SJCRH30 (cell line): ENCODE results near the gene CERS2. TPM values are rescaled to one million over a fixed set of nuclear protein-coding genes. Genes with fewer than 3 reads are reported as not detected.
"Not testable (repeated sequence)": the region's sequence is repeated elsewhere in the genome, so short reads cannot be mapped to it uniquely, and the experiment has no call there.

Experiments used
- DNase-seq, 2 experiments: peaks; one replicate each; pipeline ENCODE4 v3.0.0-alpha.2; 2015 to 2020
- H3K27ac ChIP-seq: fragments of 250-450 bp; sonication (Bioruptor Pico); 2 replicates; pipeline ENCODE4 v1.5.1; 2020; ENCODE audit warnings: mild to moderate bottlenecking, moderate library complexity
- H3K27me3 ChIP-seq: fragments of 250-450 bp; sonication (Bioruptor Pico); 2 replicates; pipeline ENCODE4 v1.5.1; 2020; ENCODE audit warnings: mild to moderate bottlenecking, moderate library complexity
- H3K36me3 ChIP-seq: fragments of 250-450 bp; sonication (Bioruptor Pico); 2 replicates; pipeline ENCODE4 v1.5.1; 2020; ENCODE audit warnings: mild to moderate bottlenecking, moderate library complexity
- H3K4me1 ChIP-seq: fragments of 250-450 bp; sonication (Bioruptor Pico); 2 replicates; pipeline ENCODE4 v1.5.1; 2020; ENCODE audit warnings: mild to moderate bottlenecking, moderate library complexity
- H3K4me3 ChIP-seq: fragments of 250-450 bp; sonication (Bioruptor Pico); 2 replicates; pipeline ENCODE4 v1.5.1; 2020; ENCODE audit warnings: mild to moderate bottlenecking, moderate library complexity
- H3K9me3 ChIP-seq: fragments of 250-450 bp; sonication (Bioruptor Pico); replicated peaks from 2 replicates; pipeline ENCODE4 v1.5.1; 2020; ENCODE audit warnings: mild to moderate bottlenecking, moderate library complexity
- total RNA-seq: library from RNA; depleted of rRNA; stranded (reverse); fragments of >200 nt; shearing (Covaris generic); gene quantifications from 2 replicates; pipeline ENCODE4 v1.2.3, GENCODE V29; 2014

Gene CERS2
- total RNA-seq, 1 experiment from 2014 or later = 95.2 TPM

DNA sequence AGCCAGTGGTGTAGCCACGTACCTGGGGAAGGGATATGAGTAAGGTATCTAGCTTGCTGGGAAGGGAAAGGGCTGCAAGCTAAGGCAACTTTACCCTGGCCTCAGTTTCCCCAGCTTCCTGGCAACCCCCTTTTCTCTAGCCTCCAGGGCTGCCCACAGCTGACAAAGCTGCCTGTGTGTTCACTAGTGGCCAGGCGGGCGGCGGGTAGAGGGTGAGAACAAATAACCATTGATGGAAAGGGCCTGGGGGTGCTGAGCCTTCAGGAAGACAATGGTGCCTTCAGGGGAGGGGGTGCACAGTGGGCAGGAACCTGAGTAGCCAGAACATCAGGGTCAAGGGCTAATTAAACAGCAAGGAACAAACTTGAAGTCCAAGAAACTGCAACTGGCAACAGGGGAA is 6.1 kb downstream of the CERS2 start:
- Histone ChIP-seq H3K9me3 (no peaks in the 10 kb centered on the region), H3K4me1 (peaks cover 18% of the 10 kb centered on the region), H3K4me3 (no peak overlapping the region), H3K27me3 (no peaks in the 10 kb centered on the region), H3K27ac (no peak overlapping the region), H3K36me3 (peaks cover 59% of the 10 kb centered on the region)
- DNase-seq = no peak

DNA sequence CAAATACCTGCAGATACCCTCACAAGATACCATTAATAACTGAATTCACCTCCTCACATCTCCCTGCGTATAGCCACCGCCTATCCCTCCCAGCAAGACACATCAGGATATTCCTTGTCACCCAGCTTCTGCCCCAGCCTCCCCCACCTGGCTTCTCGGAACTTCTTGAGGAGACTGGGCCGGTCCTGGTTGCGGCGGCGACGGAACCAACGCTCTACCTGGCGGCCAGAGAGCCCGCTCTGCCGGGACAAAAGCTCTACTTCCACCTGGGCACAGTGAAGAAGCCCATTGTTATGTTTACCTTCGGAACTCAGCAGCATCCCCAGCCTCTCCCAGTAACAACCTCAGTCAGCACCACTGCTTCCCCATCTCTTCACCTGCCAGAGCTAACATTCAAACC is 6.7 kb downstream of the CERS2 start:
- no peak overlapping the region for H3K27ac ChIP-seq
- H3K36me3 ChIP-seq = peaks cover 63% of the 10 kb centered on the region
- no peak for DNase-seq
- no peaks in the 10 kb centered on the region for H3K9me3 ChIP-seq
- peaks cover 12% of the 10 kb centered on the region for H3K4me1 ChIP-seq
- no peaks in the 10 kb centered on the region for H3K27me3 ChIP-seq
- H3K4me3 ChIP-seq = no peak overlapping the region

DNA sequence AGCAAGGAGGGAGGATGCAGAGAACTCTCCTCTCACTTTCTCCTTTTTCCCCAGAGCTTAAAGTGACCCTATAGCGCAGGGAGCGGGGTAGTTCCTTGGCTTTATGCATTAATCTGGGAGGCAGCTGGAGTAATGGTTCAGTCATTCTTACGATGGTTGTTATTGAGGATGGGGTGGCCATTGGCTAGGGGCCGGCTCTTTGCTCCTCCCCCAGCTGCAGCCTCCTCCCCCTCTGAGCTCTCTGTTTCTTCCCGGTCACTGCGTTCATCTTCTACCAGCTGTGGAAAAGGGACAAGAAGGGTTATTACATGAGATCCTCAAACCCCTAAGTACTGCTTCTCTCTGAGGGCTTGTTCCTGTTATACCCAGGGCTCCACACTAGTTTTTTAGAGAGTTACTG is 8.6 kb downstream of the CERS2 start:
- H3K27me3 ChIP-seq = no peaks in the 10 kb centered on the region
- no peak for DNase-seq
- H3K36me3 ChIP-seq = peaks cover 70% of the 10 kb centered on the region
- no peaks in the 10 kb centered on the region for H3K4me1 ChIP-seq
- no peak overlapping the region for H3K27ac ChIP-seq
- no peak overlapping the region for H3K4me3 ChIP-seq
- no peaks in the 10 kb centered on the region for H3K9me3 ChIP-seq

GRCh38 chr1:150965605-150966004 is 9.0 kb downstream of the CERS2 start:
- DNase-seq = no peak
- Histone ChIP-seq H3K9me3 (no peaks in the 10 kb centered on the region), H3K27me3 (no peaks in the 10 kb centered on the region), H3K27ac (no peak overlapping the region), H3K36me3 (peaks cover 74% of the 10 kb centered on the region), H3K4me1 (no peaks in the 10 kb centered on the region), H3K4me3 (no peak overlapping the region)

DNA sequence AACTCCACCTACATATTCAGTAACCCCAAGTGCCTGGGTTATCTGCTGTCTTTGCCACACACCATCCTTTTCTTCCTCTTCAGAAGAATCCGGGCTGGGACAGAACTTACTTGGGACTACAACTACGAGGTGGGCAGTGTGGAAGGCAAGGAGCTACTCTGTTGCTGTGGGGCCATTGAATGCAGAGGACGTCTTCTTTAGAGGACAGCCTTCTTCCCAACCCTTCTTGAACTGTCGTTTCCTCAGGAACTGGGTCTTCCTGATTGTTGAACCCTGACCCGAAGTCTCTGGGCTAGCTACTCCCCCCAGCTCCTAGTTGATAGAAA is 10.5 kb downstream of the CERS2 start:
- no peaks in the 10 kb centered on the region for H3K9me3 ChIP-seq
- H3K36me3 ChIP-seq = peaks cover 87% of the 10 kb centered on the region

GRCh38 chr1:150963321-150964163 is 11.1 kb downstream of the CERS2 start:
- DNase-seq = no peak
- Histone ChIP-seq H3K4me3 (no peak overlapping the region), H3K4me1 (no peaks in the 10 kb centered on the region), H3K36me3 (peaks cover 89% of the 10 kb centered on the region), H3K9me3 (no peaks in the 10 kb centered on the region), H3K27ac (no peak overlapping the region), H3K27me3 (no peaks in the 10 kb centered on the region)

More for the DNA sequence above, 10.5 kb downstream of the CERS2 start:
- no peak overlapping the region for H3K27ac ChIP-seq
- H3K4me3 ChIP-seq = no peak overlapping the region
- DNase-seq = no peak
- H3K27me3 ChIP-seq = no peaks in the 10 kb centered on the region
- H3K4me1 ChIP-seq = no peaks in the 10 kb centered on the region

- H3K36me3 ChIP-seq = peaks cover 81% of the 10 kb centered on the region
- no peak for DNase-seq
- H3K4me3 ChIP-seq = no peak overlapping the region
- no peak overlapping the region for H3K27ac ChIP-seq
- H3K4me1 ChIP-seq = no peaks in the 10 kb centered on the region
- no peaks in the 10 kb centered on the region for H3K9me3 ChIP-seq
- no peaks in the 10 kb centered on the region for H3K27me3 ChIP-seq
These were observed 12.9 kb downstream of the CERS2 start for GRCh38 chr1:150961756-150962155.

GRCh38 chr1:150960646-150961045 is 14.0 kb downstream of the CERS2 start:
- DNase-seq = no peak
- Histone ChIP-seq H3K4me3 (no peak overlapping the region), H3K27ac (no peak overlapping the region), H3K27me3 (no peaks in the 10 kb centered on the region), H3K36me3 (peaks cover 69% of the 10 kb centered on the region), H3K4me1 (no peaks in the 10 kb centered on the region), H3K9me3 (no peaks in the 10 kb centered on the region)

DNA sequence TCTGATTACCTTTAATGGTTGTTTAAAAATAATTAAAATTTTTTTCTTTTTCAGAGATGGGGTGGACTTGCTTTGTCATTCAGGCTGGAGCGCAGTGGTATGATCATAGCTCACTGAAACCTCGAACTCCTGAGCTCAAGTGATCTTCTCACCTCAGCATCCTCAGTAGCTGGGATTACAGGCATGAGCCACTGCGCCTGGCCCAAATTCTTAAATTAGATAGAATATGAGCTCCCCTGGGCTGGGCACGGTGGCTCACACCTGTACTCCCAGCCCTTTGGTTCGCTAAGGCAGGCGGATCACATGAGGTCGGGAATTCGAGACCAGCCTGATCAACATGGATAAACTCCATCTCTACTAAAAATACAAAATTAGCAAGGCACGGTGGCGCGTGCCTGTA is 17.0 kb downstream of the CERS2 start:
- Histone ChIP-seq H3K36me3 (peaks cover 57% of the 10 kb centered on the region), H3K4me1 (no peaks in the 10 kb centered on the region), H3K9me3 (no peaks in the 10 kb centered on the region), H3K27me3 (no peaks in the 10 kb centered on the region), H3K4me3 (no peak overlapping the region), H3K27ac (no peak overlapping the region)
- no peak for DNase-seq

DNA sequence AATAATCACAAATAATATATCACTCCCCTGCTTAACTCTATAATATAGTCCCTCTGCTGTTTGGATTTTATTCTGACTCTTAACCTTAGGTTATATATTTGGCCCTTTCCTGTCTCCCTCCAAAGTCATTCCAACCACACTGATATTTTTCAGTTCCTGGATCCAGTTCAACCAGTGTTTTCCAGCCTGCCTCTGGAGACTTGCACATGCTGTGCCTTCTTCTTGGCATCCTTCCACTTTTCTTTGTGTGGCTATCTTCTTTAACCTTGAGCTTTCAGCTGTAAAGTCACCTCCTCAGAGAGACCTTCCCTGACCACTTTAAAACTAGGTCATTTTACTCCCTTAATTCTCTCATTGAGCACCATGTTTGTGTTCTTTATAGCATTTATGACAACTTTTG is 19.4 kb downstream of the CERS2 start:
- no peaks in the 10 kb centered on the region for H3K9me3 ChIP-seq
- no peak for DNase-seq
- H3K27ac ChIP-seq = no peak overlapping the region
- no peak overlapping the region for H3K4me3 ChIP-seq
- no peaks in the 10 kb centered on the region for H3K27me3 ChIP-seq
- H3K36me3 ChIP-seq = peaks cover 50% of the 10 kb centered on the region
- no peaks in the 10 kb centered on the region for H3K4me1 ChIP-seq

DNA sequence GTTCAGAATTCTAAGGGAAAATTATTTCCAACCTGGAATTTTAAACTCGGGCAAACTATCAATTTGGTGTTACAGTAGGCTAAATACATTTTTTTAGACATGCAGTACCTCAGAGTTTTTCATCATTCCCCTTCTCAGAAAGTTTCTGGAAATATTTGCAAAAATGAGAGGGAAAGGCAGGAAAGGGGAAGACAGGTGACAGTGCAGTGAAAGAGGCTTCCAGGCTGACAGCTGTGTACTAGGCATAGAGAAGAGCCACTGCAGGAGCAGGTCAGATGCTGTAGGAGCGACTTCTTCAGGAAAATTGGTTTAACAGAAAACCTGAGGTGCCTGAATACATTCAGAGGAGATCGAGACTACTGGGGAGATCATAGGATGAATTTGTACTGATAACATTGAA is 19.9 kb downstream of the CERS2 start:
- Histone ChIP-seq H3K9me3 (no peaks in the 10 kb centered on the region), H3K4me1 (no peaks in the 10 kb centered on the region), H3K27me3 (no peaks in the 10 kb centered on the region), H3K27ac (no peak overlapping the region), H3K36me3 (peaks cover 46% of the 10 kb centered on the region), H3K4me3 (no peak overlapping the region)
- DNase-seq = no peak

DNA sequence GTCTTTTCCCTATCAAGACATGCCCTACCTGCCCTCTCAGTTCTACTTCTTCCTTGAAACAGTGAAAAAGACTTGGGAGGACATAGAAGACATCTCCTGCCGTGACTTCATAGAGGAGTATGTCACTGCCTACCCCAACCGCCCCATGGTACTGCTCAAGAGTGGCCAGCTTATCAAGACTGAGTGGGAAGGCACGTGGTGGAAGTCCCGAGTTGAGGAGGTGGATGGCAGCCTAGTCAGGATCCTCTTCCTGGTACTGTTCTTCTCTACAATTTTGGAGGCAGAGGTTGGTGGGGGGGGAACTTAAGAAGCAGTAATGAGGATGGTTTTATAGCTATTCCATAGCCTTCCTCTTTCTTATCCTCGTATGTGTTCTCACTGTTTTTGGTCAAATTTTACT is 29.8 kb downstream of the CERS2 start:
- H3K27me3 ChIP-seq = no peaks in the 10 kb centered on the region
- DNase-seq = no peak
- peaks cover 50% of the 10 kb centered on the region for H3K36me3 ChIP-seq
- no peak overlapping the region for H3K4me3 ChIP-seq
- H3K4me1 ChIP-seq = no peaks in the 10 kb centered on the region
- no peaks in the 10 kb centered on the region for H3K9me3 ChIP-seq
- H3K27ac ChIP-seq = no peak overlapping the region

DNA sequence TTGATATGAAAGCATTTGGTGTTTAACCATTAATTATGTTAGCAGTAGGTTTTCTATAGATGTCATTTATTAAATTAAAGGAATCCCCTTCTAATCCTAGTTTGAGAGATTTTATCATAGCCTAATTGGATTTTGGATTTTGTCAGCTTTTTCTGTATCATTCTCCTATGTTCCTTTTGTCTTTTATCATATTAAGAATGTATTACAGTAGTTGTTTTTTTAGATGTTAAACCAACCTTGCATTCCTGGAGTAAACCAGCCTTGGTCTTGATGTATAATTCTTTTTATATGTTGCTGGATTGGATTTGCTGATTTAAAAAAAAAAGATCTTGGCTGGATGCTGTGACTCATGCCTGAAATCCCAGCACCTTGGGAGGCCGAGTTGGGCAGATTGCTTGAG is 42.9 kb downstream of the CERS2 start:
- peaks cover 10% of the 10 kb centered on the region; the same call in 1 of the 2 replicates for H3K9me3 ChIP-seq
- no peaks in the 10 kb centered on the region; the same call in 1 of the 2 replicates for H3K27me3 ChIP-seq
- H3K4me3 ChIP-seq = no peak overlapping the region
- no peaks in the 10 kb centered on the region for H3K4me1 ChIP-seq
- H3K36me3 ChIP-seq = peaks cover 69% of the 10 kb centered on the region
- H3K27ac ChIP-seq = no peak overlapping the region
- peak in 1 of 2 experiments; percentile 32 for DNase-seq

- not testable (repeated sequence) for H3K4me1 ChIP-seq
These were observed 45.9 kb downstream of the CERS2 start for GRCh38 chr1:150928775-150929174.

GRCh38 chr1:150928286-150928685 is 46.3 kb downstream of the CERS2 start:
- Histone ChIP-seq H3K27me3 (no peaks in the 10 kb centered on the region; the same call in 1 of the 2 replicates), H3K4me3 (no peak overlapping the region), H3K36me3 (peaks cover 53% of the 10 kb centered on the region), H3K4me1 (no peaks in the 10 kb centered on the region), H3K27ac (no peak overlapping the region), H3K9me3 (peaks cover 10% of the 10 kb centered on the region; the same call in 1 of the 2 replicates)
- DNase-seq = no peak

More at GRCh38 chr1:150928775-150929174, 45.9 kb downstream of the CERS2 start:
- peaks cover 53% of the 10 kb centered on the region for H3K36me3 ChIP-seq
- peaks cover 10% of the 10 kb centered on the region; the same call in 1 of the 2 replicates for H3K9me3 ChIP-seq
- H3K4me3 ChIP-seq, DNase-seq, H3K27me3 ChIP-seq, H3K27ac ChIP-seq: not testable (repeated sequence)

DNA sequence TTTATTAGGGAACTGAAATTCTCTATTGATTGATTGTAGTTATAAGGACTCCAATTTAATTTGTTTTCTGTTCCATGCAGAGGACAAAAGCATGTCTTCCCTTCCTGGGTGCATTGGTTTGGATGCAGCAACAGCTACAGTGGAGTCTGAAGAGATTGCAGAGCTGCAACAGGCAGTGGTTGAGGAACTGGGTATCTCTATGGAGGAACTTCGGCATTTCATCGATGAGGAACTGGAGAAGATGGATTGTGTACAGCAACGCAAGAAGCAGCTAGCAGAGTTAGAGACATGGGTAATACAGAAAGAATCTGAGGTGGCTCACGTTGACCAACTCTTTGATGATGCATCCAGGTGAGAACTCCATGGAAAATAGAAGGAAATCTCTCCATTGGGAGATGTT is 47.0 kb downstream of the CERS2 start:
- Histone ChIP-seq H3K9me3 (peaks cover 10% of the 10 kb centered on the region; the same call in 1 of the 2 replicates), H3K27me3 (no peaks in the 10 kb centered on the region; the same call in 1 of the 2 replicates), H3K36me3 (peaks cover 49% of the 10 kb centered on the region), H3K4me1 (no peaks in the 10 kb centered on the region), H3K4me3 (no peak overlapping the region), H3K27ac (no peak overlapping the region)
- no peak for DNase-seq
